AG08396 (cell line): ENCODE measurements around the gene ADARB2.
"Not testable (repeated sequence)": the region's sequence is repeated elsewhere in the genome, so short reads cannot be mapped to it uniquely, and the experiment has no call there.

Source experiments
- DNase-seq: peaks from one replicate; pipeline ENCODE4 v3.0.0; 2012; ENCODE audit warnings: low spot score, mixed read lengths

ADARB2 gene

GRCh38 chr10:1737222-1738061 lies at the start of gene ADARB2:
ADARB2 (minus strand) TSS chr10:1737525.
- DNase-seq = no peak

- DNase-seq = no peak
Measured at GRCh38 chr10:1785835-1786234, 48.5 kb upstream of the ADARB2 start.

GRCh38 chr10:1782841-1783240 lies 45.5 kb upstream of the ADARB2 start:
- no peak for DNase-seq

- DNase-seq = no peak
Measured at GRCh38 chr10:1779796-1780195, 42.5 kb upstream of the ADARB2 start.

- no peak for DNase-seq
Measured at GRCh38 chr10:1778375-1778969, 41.1 kb upstream of the ADARB2 start.

GRCh38 chr10:1776127-1776662 lies 38.9 kb upstream of the ADARB2 start:
- no peak for DNase-seq

GRCh38 chr10:1774796-1775195 lies 37.5 kb upstream of the ADARB2 start:
- DNase-seq = no peak

- not testable (repeated sequence) for DNase-seq
Measured at GRCh38 chr10:1773204-1773603, 35.9 kb upstream of the ADARB2 start.

- no peak for DNase-seq
Measured at GRCh38 chr10:1766049-1766448, 28.7 kb upstream of the ADARB2 start.

- DNase-seq = no peak
Measured at GRCh38 chr10:1762076-1762475, 24.8 kb upstream of the ADARB2 start.

GRCh38 chr10:1754506-1755153 lies 17.3 kb upstream of the ADARB2 start:
- no peak for DNase-seq

- no peak for DNase-seq
Measured at GRCh38 chr10:1752153-1752552, 14.8 kb upstream of the ADARB2 start.

GRCh38 chr10:1747590-1748157 lies 10.3 kb upstream of the ADARB2 start:
- DNase-seq = no peak

- DNase-seq = no peak
Measured at GRCh38 chr10:1746796-1747195, 9.5 kb upstream of the ADARB2 start.

GRCh38 chr10:1745780-1746456 lies 8.6 kb upstream of the ADARB2 start:
- no peak for DNase-seq

GRCh38 chr10:1744524-1744923 lies 7.2 kb upstream of the ADARB2 start:
- DNase-seq = no peak

- no peak for DNase-seq
Measured at GRCh38 chr10:1743141-1743540, 5.8 kb upstream of the ADARB2 start.

GRCh38 chr10:1741450-1741849 lies 4.1 kb upstream of the ADARB2 start:
- DNase-seq = no peak

GRCh38 chr10:1739751-1740150 lies 2.4 kb upstream of the ADARB2 start:
- no peak for DNase-seq

GRCh38 chr10:1738950-1739349 lies 1.6 kb upstream of the ADARB2 start:
- no peak for DNase-seq

GRCh38 chr10:1736972-1737221 lies 428 bp downstream of the ADARB2 start:
- DNase-seq = no peak
